AG20443 (cell line): ENCODE data around the gene GJB3.
"Not testable (repeated sequence)": the region's sequence is repeated elsewhere in the genome, so short reads cannot be mapped to it uniquely, and the experiment has no call there.

ENCODE experiments used
- DNase-seq: peaks from one replicate; pipeline ENCODE4 v3.0.0; 2012; ENCODE audit warnings: low spot score, mixed read lengths

Gene GJB3

DNA sequence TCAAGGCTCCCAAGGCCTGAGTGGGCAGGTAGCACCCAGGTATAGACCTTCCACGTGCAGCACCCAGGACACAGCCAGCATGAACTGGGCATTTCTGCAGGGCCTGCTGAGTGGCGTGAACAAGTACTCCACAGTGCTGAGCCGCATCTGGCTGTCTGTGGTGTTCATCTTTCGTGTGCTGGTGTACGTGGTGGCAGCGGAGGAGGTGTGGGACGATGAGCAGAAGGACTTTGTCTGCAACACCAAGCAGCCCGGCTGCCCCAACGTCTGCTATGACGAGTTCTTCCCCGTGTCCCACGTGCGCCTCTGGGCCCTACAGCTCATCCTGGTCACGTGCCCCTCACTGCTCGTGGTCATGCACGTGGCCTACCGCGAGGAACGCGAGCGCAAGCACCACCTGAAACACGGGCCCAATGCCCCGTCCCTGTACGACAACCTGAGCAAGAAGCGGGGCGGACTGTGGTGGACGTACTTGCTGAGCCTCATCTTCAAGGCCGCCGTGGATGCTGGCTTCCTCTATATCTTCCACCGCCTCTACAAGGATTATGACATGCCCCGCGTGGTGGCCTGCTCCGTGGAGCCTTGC is 19.7 kb upstream of the GJB3 start:
- no peak for DNase-seq

DNA sequence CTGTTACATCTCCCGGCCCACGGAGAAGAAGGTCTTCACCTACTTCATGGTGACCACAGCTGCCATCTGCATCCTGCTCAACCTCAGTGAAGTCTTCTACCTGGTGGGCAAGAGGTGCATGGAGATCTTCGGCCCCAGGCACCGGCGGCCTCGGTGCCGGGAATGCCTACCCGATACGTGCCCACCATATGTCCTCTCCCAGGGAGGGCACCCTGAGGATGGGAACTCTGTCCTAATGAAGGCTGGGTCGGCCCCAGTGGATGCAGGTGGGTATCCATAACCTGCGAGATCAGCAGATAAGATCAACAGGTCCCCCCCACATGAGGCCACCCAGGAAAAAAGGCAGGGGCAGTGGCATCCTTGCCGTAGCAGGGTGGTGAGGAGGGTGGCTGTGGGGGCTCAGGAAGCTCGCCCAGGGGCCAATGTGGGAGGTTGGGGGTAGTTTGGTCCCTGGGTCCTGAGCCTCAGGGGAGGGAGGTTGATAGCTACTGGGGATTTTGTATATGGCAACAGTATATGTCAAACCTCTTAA is 19.2 kb upstream of the GJB3 start:
- DNase-seq: no peak

DNA sequence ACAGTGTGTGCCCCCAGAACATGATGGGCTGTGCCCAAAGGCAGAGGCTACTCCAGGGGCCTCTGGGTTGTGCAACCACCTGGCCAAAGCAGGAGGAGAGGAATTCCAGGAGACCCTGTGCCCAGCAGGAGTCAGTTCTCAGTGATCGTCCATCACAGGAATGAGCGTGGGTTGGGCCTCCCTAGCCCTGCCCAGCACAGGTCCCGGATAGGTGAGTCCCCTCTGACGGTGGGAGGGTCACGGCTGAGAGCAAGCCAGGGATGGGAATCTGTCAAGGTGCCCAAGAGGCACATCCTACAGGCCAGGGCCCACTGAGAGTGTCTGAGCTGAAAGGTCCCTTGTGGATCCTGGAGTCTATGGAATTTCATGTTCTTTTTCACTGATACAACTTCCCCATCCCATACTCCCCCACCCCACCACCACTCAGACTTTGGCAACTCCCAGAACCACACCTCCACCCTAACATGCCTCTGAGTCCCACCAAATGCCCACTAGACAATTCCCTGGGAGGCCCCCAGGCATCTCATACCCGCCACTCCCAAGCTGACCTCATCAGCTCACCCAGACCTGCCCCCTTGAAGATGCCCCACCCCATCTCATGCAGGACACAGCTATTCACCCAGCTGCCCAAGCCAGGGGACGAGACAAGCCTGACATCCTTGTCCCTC is 18.4 kb upstream of the GJB3 start:
- DNase-seq: no peak

DNA sequence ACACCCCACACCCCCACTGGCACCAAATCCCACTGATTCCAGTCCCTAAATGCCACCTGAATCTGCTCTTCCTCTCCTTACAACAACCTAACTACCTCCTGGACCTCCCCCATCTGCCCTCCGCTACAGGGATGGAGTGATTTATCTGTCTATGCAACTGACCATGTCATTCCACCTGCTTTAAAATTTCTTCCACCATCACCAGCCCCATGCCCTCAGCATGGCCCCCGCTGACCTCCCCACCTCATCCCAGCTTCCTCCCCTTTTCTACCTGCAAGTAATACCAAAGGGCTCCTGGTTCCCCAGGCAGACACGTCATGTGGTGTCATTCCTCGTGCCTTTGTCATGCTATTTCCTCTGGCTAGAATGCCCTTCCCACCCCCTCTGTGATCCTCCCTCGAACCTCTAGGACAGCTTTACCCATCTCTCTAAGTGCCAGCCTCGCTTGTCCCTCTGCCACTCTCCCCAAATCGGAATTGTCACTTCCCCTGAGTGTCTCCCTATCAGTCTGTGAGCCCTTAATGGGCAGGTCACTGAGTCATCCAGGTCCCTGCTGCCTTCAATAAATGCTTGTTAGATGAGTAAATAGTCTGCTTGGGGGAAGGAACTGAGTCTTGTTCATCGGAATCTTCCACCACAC is 17.8 kb upstream of the GJB3 start:
- peak; percentile 55 for DNase-seq

DNA sequence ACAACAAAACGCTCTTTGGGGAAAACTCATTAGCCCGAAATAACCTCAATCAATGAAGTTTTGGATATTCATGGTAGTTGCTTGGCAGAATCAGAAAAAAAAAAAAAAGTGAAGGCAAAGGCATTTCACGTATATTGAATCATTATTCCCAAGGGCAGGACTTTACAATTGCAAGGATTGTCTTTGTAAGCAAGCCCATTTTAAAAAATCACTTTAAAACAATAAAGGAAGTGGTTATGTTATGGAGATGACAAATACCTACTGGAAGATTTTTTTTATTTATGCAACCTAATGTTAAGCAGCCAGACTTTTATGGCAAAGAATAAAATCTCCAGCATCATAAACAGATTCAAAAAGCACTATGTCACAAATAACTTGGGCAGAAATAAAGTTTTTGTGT is 12.2 kb upstream of the GJB3 start:
- no peak for DNase-seq

DNA sequence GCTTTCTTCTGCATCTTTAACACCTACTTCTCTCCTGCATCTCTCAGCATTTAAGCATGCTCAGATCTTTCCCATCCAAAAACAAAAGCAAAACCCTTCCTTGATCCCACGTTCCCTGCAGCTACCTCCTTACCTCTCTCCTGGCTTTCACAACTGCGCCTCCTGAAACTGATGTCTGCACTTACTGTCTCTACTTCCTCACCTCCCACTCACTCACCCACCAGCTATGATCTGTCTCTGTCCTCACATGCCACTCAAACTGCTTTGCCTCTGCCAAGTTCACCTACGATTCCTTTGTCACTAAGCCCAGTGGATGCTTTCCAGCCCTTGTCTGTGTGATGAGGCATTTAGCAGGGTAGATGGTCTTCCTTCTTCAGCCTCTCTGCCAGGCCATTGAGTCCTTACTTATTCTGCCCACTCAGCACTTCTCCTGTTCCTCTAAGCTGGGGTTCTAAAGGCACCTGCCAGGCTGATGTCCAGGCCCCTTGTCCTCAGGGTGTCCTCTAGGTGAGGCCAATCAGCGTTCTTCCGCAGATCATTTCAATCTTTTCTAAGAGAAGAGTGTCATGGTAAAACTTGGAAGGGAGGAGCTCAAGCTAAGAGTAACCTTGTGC is 10.0 kb upstream of the GJB3 start:
- DNase-seq: no peak

DNA sequence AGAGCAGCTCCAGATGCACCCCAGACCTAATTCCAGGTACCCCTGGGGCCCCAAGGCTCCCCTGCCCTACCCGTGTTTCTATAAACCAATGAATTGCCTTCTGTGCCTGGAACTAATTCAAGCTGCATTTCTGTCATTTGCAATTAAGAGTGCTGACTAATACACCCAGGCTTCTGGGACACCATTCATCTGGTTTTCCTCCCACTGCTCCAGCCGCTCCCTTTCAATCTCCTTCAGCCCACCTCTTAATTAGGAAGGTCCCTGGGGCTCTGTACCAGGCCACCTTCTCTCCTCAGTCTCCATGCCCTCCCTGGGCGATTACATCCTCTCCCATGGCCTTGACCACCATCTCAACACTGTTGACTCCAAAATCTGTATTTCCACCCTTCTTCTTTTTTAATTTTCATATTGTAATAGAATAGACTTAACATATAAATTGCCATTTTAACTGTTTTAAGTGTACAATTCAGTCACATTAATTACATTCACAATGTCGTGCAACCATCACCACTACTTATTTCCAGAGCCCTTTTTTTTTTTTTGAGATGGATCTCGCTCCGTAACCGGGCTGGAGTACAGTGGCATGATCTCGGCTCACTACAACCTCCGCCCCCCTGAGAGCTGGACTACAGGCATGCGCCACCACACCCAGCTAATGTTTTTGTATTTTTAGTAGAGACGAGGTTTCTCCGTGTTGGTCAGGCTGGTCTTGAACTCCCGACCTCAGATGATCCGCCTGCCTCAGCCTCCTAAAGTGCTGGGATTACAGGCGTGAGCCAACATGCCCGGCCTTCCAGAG is 9.2 kb upstream of the GJB3 start:
- no peak for DNase-seq

DNA sequence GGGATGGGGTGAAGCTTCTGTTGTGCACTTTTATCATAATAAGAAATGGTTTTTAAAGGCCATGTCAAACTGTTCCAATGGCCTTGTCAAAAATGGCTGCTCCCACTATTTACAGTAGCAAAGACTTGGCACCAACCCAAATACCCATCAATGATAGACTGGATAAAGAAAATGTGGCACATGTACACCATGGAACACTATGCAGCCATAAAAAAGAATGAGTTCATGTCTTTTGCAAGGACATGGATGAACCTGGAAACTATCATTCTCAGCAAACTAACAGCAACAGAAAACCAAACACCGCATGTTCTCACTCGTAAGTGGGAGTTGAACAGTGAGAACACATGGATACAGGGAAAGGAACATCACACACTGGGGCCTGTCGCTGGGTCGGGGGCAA is 7.9 kb upstream of the GJB3 start:
- DNase-seq: not testable (repeated sequence)

DNA sequence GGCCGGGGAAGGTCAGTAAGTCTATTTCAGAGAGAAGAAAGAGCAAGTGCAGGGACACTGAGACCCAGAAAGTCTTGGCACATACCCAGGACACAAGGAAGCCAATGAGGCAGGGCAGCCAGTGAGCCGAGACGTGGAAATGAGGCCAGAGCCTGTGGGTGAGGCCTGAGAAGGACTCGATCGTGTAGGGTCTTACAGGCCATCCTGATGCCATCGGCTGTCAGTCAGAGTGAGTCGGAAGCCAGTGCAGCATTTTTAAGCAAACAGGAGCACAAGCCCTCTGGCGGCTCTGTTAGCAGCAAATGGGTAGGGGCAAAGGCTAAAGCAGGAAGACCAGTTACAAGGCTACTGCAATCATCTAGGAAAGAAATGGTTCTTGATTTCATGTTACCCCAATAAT is 6.1 kb upstream of the GJB3 start:
- DNase-seq: no peak

DNA sequence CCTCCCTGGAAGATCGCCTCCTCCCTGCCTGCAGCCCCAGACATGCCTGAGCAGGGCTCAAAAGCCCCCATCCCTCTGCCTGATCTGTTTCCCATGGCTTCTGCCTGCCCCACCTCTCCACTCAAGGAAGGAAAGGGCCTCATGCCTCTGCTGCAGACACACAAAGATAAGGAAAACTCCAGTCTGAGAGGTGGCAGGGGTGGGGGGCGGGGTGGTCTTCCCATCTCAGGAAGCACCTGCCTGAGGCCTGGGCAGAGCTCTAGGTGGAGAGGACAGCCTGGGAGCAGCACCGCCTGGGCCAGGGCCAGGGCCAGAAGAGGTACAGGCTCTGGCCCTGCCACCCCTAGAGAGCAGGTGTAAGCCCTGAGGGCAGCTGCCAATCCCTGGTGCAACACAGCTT is 4.1 kb upstream of the GJB3 start:
- no peak for DNase-seq

DNA sequence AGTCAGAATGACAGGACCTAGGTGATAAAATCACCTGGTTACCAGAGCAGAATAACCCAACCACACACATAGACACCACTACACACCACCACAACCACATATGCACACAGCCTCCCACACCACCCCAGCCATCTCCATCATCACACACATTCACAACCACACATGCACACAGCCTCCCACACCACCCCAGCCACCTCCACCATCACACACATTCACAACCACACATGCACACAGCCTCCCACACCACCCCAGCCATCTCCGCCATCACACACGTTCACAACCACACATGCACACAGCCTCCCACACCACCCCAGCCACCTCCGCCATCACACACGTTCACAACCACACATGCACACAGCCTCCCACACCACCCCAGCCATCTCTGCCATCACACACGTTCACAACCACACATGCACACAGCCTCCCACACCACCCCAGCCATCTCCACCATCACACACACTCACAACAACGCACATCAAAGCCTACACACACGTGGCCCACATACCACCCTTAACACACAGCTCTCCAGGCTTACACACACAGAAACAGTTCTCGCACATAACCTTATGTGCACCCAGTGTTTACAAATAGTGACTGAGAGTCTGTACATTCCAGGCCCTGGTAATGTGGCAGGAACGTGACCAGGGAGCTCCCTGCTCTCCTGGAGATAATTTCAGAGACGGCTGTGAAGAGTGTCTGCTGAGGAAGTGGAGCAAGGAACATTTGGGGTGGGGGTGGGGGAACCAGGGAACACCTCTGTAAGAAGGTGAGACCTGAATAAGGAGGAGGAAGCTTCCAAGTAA is 3.3 kb upstream of the GJB3 start:
- no peak for DNase-seq

DNA sequence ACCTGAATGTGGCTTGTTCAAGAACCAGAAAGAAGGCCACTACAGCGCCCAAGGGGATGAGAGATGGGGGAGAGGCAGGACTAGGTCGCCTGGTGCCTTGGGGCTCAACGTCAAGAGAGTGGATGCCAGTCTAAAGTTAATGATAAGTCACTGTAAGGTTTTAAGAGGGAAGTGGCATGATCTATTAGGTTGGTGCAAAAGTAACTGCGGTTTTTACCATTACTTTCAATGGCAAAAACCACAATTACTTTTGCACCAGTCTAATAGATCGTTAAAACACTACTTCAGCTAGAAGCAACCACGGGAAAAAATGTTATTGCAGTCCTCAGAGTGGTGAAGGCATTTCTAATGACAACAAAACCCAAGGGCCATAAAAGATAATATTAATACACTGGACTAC is 2.6 kb upstream of the GJB3 start:
- DNase-seq: no peak

DNA sequence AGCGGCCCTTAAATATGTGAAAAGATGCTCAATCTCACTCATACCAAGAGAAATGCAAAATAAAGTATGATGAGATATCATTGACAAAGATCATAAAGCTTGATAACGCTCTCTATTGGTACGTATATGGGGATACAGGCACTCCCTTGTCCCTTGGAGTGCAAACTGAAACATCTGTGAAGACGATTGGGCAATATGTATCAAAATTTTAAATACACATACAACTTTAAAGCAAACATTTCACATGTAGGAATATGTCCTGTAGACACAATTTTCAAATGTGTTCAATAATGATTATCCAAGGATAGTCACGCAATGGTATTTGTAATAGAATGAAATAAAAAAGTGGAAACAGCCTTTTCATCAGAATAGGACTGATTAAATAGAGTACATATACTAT is 2.0 kb upstream of the GJB3 start:
- DNase-seq: no peak

DNA sequence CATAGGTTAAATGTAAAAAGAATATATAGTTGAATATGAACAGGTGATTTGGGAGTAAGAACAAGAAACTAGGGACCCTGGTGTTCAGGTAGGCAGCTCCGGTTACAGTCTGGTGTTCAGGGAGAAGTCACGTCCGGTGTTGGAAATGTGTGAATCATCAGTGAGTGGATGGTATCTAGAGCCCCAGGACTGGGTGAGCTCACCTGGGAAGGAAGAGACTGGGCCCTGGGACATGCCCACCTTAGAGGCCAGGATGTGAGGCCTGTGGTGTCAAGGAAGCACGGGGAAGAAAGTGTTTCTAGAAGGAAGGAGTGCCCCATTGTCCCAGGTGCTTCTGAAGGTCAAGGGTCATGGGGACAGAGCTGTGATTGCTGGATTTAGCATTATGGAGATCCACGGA is 1.5 kb upstream of the GJB3 start:
- DNase-seq: no peak

DNA sequence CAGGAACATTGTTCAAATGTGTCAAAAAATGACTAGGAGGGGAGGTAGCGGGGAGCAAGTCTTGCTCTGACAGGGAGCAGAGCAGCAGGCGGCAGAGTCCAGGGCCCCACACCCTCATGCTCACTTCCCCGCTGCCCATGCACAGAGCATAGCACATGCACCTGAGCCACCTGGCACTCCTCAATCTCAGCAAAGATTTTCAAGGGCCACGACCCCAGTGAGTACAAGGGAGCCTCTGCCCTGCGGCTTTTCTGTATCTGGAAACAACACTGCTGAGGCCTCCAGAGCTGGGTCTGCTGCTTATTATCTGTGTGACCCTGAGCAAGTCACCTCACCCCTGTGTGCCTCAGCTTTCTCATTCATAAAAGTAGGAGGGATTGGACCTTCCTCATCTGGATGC is 1.1 kb upstream of the GJB3 start:
- no peak for DNase-seq

DNA sequence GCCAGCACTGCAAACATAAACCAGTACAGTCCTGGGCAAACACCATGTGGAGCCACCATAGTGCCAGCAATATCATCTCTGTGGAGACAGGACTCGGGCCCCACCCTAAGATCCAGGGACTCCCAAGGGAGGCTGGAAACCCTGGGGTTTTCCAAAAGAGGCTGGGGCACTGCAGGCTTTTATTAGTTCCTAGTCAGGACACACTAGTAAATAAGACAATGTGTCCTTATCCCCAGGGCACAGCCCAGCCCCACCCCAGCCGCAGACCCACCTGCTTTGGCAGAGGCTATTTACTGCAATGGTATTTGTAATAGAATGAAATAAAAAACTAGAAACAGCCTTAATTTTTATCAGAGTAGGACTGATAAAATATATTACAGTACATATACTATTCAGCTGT is 486 bp upstream of the GJB3 start:
- no peak for DNase-seq

DNA sequence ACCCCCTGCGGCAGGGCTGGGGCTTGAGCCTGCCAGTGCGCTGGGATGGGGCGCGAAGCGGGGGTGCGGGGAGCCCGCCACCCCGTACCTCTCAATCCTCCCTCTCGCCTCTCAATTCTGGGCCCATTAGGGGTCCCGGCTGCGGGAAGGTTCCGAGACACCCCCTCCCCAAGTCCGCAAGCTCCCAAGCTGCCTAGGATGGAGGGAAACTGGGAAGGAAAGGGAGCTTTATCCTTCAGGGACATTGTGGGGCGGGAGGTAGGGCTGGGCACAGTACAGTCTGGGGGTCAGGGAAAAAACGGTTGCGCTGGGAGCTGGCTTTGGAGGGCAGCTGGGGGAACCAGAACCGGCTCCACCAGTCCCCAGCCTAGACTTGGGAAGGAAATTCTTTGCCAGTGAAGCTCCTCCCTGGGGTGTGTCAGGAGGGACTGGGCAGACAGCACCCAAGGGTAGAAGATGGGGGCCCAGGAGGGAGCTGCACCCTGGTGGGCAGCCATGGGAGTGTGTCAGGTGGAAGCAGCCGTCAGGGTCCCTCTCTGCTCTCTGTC is 904 bp downstream of the GJB3 start:
- no peak for DNase-seq

DNA sequence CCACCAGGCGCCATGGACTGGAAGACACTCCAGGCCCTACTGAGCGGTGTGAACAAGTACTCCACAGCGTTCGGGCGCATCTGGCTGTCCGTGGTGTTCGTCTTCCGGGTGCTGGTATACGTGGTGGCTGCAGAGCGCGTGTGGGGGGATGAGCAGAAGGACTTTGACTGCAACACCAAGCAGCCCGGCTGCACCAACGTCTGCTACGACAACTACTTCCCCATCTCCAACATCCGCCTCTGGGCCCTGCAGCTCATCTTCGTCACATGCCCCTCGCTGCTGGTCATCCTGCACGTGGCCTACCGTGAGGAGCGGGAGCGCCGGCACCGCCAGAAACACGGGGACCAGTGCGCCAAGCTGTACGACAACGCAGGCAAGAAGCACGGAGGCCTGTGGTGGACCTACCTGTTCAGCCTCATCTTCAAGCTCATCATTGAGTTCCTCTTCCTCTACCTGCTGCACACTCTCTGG is 3.8 kb downstream of the GJB3 start:
- no peak for DNase-seq

DNA sequence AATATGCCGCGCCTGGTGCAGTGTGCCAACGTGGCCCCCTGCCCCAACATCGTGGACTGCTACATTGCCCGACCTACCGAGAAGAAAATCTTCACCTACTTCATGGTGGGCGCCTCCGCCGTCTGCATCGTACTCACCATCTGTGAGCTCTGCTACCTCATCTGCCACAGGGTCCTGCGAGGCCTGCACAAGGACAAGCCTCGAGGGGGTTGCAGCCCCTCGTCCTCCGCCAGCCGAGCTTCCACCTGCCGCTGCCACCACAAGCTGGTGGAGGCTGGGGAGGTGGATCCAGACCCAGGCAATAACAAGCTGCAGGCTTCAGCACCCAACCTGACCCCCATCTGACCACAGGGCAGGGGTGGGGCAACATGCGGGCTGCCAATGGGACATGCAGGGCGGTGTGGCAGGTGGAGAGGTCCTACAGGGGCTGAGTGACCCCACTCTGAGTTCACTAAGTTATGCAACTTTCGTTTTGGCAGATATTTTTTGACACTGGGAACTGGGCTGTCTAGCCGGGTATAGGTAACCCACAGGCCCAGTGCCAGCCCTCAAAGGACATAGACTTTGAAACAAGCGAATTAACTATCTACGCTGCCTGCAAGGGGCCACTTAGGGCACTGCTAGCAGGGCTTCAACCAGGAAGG is 4.3 kb downstream of the GJB3 start:
- no peak for DNase-seq

DNA sequence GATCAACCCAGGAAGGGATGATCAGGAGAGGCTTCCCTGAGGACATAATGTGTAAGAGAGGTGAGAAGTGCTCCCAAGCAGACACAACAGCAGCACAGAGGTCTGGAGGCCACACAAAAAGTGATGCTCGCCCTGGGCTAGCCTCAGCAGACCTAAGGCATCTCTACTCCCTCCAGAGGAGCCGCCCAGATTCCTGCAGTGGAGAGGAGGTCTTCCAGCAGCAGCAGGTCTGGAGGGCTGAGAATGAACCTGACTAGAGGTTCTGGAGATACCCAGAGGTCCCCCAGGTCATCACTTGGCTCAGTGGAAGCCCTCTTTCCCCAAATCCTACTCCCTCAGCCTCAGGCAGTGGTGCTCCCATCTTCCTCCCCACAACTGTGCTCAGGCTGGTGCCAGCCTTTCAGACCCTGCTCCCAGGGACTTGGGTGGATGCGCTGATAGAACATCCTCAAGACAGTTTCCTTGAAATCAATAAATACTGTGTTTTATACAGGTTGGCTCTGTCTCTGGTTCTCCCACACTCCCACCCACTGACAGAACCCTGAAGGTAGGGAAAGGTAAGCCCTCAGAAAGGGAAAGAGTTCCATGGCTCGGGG is 5.0 kb downstream of the GJB3 start:
- DNase-seq: no peak
